GM18508 (cell line): ENCODE results near the gene PARVB.

Source experiments
- ATAC-seq: cut with Tn5 transposase; IDR thresholded peaks from one replicate; pipeline ENCODE4 v1.9.1; 2021; ENCODE audit warnings: moderate number of reproducible peaks; ENCODE audit not compliant: insufficient read depth, unreplicated experiment

PARVB gene, protein sequence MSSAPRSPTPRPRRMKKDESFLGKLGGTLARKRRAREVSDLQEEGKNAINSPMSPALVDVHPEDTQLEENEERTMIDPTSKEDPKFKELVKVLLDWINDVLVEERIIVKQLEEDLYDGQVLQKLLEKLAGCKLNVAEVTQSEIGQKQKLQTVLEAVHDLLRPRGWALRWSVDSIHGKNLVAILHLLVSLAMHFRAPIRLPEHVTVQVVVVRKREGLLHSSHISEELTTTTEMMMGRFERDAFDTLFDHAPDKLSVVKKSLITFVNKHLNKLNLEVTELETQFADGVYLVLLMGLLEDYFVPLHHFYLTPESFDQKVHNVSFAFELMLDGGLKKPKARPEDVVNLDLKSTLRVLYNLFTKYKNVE

DNA sequence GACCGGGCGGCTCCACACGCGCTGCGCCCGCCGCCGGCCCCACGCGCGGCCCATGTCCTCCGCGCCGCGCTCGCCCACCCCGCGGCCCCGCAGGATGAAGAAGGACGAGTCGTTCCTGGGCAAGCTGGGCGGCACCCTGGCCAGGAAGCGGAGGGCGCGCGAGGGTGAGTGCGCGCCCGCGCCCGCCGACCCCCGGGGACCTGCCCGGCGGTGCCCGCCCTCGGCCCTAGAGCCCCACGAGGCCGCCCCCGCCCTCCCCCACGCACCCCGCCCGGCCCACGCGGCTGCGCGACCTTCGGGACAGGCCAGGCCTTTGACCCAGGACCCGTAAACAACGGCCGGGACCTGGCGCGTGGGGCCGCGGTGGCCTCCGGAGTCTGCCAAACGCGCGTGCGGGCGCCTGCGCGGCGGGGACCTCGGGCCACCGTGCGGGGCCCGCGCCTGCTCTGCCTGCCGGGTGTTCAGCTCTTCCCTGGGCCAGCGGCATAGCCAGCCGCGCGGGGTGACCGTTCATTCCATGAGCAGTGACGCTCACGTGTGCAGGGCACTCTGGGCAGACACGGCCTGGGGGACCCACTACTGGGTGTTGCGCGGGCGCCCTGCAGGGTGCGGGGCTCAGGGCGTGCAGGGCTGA, at the start of gene PARVB:
TSS of gene PARVB (plus strand) at position 15 of the 634 bp plus-strand sequence. CDS start at position 53, 38 bp downstream.
- no peak for ATAC-seq

DNA sequence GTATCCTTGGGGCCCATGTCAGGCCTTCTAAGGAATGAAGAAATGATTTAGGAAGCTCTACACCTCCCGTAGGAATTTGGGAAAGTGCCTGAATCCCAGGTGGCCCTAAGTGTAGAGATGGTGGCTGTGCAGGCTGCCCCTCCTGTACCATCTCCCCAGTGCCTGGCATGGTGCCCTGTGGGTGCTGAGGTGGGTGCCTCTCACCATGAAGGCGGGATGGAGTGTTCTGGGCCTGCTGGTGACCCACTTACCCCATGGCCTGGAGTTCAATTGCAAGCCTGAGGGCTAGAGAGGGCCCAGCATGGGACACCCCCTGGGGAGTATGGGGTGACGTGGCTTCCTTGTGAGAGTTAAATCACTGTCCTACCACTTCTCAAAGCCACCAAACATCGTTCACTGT, 49.1 kb upstream of the PARVB start:
- ATAC-seq = no peak

DNA sequence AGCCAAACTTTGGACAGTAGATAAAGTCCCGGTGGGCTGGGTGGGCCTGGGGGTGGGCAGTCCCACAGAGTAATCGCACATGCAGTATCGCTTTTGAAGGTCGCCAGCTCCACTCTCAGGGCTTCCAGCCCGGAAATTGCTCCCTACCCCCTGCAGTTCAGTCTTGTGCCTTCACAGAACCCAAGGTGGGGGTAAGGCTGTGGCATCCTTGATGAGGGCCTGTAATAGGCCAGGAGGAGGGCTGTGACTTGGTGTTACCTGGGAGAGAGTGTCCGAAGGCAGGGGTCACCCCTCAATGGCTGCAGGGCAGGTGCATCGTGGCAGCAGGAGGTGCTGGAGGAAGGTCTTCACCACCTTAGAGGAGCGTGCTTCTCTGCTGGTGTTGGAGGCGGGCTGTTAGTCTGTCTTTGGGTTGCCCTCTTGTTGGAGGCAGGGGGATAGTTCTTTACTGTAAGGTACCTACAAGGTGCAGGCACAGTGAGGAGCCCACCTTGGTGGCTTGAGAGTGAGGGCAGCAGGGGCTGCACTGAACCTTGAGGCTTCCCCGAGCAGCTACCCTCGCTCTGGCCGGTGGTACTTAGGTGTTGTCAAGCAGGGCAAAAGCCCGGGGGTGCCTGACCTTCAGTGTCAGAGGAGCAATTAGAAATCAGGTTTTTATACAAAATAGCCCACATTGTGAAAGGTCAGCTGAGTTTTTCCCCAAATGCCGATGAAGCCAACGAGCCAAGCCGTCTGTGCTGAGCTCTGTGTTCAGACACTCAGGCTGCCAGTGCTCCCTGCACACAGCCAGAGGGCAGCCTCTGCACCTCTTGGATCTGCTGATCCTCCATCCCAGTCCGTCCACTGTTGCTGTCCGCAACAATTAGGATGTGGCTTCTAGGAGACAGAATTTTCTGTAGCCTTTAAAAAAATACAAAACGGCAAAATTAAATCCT, 47.0 kb upstream of the PARVB start:
- no peak for ATAC-seq

DNA sequence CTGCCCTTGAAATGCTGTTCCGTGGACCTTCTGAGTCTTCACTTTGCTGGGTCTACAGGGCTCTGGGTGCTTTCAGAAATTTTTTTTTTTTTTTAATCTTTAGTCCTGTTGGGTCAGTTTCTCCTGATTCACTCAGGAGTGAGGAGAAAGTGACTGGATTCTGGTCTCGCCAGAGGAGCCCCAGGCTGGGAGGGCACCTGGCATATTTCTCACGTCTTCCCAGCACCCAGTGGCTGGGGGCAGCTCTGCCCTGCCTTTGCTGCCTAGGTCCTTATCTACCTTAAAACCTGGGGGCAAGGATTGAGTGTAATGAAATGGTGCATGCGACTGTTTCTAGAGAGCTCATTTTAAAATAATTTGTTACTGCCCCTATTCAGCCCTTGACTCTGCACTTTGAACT, 45.5 kb upstream of the PARVB start:
- ATAC-seq = no peak

DNA sequence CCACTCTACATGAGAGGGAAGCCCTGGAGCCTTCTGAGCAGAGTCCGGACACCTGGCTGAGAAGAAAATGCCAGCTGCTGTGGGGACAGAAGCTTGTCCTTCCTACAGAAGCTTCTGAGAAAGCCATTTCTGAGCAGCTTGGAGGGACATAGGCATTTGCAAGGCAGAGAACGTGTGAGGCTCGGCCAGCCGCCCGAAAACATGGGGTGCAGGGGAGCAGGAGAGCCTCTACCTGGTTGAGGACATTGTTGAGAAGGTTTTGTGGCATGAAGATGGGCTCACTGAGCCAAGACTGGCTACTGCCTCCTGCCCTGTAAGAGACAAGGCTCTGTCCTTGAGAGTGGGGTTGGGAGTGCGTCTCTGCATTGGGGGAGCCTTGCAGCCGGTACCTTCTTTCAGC, 43.5 kb upstream of the PARVB start:
- ATAC-seq = no peak

DNA sequence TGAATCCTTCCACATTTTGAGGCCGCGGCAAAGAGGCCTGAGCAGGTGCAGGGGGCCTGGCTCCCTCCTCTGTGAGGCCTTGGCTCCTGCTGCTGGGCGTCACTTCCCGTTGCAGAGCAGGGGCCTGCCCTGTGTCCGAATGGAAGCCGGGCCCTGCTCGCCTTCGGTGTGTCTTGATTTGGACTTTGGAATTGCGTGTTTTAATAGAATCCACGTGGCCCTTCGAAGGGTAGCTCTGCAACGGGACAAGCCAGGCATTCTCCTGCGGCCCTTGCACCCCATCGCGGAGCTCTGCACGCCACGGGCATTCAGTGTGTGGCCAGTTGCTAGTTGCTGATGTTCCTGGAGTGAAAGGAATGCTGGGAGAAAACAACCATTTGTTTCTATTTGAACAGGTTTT, 43.1 kb upstream of the PARVB start:
- no peak for ATAC-seq

DNA sequence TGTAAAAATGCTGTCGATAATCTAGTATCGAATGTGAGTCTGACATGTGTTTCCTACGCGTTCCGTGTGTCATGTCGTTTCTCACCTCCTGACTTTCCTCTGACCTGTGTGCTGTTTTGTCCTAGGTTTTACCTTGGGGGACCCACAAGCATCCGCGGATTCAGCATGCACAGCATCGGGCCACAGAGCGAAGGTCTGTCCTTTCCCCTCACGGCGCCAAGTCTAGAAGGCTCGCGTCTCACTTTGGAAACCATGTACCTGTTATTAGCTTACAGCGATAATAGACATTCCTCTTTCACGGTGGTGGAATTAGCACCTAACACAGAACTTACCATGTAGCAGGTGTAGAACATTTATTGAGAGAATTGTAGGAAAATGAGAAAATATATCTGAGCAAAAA, 40.3 kb upstream of the PARVB start:
- ATAC-seq = no peak

DNA sequence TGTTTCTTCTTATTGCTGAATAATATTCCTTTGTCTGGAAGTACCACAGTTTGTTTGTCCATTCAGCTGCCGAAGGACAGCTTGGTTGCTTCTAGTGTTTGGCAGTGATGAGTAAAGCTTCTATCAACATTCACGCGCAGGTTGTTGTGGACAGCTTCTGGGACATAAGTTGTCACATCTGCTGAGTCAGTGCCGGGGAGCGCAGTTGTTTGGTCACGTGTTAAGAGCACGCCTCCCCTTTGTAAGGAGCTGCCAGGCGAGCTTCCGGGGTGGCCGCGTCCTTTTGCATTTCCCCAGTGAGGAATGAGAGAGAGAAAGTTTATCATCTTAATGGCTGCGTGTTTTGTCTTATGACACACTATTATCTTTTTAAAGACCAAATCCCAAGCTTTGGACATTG, 38.6 kb upstream of the PARVB start:
- no peak for ATAC-seq

DNA sequence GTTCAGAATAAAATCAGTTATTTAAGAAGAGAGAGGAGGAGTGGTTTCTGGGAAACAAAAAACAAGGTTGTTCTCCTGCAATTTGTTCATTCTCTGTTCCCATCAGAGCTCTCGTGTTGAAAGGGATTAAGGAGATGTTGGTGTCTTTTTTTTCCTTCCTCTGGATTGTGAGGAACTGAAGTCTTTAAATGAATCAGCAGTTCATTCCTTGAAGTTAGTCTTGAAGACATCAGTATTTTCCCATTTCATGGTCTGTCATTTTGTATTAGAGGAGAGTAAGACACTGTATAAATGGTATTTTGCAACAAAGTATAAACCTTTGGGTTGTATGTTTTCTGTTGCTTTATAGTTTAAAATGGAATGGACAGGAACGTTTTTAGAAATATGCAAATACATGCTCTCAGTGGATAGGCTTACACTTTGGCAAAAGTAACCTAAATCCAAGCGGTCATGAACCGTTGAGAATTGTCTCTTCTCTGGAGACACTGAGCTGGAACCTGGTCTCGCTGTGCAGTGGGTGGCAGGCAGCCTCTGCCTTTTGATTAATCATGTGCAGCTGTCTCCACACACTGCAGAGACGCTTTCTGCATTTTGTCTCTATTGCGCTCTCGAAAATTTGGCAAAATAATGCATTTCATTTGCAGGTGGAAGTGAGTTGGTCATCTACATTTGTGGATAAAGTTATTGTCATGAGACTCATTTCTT, 35.8 kb upstream of the PARVB start:
- no peak for ATAC-seq

DNA sequence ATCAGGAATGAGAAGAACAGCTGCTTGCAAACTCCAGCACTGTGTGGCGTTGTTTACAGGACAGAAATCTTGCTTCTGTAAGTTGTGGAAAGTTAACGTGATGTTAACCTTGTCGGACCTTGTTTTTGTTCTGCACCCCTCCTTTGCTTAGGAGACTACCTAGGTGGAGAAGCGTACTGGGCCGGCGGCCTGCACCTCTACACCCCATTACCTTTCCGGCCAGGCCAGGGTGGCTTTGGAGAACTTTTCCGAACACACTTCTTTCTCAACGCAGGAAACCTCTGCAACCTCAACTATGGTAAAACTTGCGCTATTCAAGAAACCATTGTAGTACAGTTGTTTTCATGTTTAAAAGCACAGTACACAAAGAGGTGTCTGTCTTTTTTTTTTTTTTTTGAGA, 35.1 kb upstream of the PARVB start:
- no peak for ATAC-seq

DNA sequence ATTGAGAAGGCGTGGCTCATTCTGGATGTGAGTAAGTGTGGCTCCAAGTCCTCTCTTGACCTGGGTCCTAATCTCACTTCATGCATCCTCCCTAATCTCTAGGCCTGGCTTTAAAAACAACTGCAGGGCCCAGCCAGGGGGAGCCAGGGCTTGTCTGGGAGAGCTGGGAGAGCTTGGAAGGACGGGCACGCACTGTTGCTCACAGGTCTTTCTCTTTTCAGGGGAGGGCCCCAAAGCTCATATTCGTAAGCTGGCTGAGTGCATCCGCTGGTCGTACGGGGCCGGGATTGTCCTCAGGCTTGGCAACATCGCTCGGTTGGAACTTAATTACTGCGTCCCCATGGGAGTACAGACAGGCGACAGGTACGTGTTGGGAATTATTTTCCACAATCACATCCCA, 34.1 kb upstream of the PARVB start:
- ATAC-seq = no peak

DNA sequence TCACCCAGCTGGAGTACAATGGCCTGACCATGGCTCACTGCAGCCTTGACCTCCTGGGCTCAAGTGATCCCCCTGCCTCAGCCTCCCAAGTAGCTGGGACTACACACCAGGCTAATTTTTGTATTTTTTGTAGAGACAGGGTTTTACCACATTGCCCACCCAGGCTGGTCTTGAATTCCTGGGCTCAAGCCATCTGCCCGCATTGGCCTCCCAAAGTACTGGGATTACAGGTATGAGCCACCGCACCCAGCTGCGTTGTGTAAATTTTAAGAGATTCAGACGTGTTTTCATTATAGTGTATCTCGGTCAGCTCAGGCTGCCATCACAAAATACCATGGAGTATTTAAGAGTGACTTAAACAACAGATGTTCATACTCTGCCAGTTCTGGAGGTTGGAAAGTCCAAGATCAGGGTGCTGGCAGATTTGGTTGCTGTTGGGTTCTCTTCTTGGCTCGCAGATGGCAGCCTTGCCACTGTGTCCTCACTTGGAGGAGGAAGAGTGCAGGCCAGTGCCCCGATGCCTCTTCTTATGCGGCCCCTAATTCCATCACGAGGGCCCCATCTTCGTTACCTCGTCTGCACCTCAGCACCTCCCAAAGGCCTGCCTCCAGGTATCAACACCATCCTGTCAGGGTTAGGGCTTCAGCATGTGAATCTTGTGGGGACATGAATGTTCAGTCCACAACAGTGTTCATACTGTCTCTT, 32.6 kb upstream of the PARVB start:
- ATAC-seq = no peak

DNA sequence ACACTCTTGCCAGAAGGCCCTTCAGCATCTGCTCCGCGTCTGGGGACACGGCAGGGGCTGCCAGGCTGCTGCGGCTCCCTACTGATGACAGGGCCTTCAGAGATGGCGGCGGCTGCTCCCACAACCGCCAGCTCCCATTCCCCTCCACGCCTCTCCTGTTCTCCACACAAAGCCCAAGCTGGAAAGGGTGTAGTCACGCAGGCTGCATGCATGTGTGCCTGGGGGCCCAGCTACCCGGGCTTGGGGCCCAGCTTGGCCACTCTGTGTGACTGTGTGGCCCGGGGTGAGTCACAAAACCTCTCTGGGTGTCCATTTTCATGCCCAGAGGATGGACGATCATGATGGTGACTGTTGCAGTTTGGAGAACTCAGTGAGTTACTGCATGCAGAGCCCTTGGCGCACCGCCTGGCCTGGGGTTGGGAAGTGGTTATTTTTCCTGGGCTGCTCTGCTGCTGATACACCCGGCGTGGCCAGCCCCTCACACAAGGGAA, 31.7 kb upstream of the PARVB start:
- ATAC-seq = no peak

DNA sequence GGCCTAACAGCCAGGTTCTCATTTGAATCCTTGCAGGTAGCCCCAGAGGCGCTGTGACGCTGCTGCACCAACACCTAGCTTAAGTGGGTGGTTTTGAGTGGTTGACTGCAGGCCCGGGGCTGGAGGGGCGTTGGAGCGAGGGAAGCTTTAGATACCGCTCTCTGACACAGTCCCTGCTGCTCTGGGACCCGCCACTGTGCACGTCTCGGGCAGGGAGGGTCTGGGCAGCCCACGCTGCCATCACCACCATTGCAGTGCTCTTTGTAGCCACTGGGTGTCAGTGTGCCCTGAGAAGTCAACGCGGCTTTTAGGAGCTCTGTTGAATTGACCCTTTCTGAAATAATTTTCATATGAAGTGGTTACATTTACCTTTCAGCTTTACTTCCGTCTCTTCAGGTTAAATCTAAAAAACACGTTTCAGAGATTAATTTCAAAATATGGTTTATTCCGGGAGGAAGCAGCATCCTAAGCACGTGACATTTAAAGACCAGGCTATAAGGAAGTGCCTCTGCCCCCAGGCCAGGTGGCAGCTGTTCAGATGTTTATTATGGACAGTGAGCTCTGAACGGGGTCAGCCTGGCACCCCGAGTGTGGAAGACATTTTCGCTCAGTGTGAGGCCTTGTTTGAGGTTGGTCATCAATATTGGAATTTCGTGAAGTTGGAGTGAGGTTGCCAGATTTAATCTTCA, 30.9 kb upstream of the PARVB start:
- ATAC-seq = no peak

DNA sequence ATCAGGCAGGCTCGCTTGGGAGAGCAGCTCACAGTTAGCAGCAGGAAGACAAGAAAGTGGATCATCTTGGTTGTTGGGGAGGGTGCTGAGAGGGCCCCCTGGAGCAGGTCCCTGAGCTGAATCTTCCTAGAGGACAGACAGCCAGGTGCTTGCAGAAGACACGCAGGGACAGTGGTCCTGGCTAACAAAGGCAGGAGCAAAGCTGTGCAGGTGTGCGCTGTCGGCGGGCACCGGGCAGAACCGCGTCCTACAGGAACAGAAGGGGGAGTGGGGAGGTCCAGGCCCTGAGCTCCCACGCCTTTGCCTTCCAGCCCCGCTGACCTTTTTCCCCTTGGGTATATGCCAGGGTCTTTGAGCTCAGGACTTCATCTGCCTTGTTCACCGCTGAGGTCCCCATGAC, 30.1 kb upstream of the PARVB start:
- no peak for ATAC-seq

DNA sequence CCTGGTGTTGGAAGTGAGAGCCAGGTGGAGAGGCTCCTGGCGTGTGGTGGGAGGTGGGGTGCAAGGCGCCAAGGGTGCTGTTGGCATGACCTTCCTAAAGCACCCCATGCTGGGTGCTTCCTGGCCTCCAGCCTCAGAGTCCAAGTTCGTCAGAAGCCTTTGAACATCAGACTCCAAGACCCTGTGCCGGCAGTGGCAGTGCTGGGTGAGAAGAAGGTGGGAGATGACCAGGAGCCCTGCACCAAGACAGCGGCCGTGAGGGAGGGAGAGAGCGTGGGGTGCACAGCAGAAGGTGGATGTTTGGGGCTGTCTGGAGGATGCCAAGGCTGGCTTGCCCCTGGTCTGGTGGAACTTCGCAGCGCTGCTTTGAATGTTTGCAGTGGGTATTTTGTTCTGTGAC, 29.7 kb upstream of the PARVB start:
- no peak for ATAC-seq

DNA sequence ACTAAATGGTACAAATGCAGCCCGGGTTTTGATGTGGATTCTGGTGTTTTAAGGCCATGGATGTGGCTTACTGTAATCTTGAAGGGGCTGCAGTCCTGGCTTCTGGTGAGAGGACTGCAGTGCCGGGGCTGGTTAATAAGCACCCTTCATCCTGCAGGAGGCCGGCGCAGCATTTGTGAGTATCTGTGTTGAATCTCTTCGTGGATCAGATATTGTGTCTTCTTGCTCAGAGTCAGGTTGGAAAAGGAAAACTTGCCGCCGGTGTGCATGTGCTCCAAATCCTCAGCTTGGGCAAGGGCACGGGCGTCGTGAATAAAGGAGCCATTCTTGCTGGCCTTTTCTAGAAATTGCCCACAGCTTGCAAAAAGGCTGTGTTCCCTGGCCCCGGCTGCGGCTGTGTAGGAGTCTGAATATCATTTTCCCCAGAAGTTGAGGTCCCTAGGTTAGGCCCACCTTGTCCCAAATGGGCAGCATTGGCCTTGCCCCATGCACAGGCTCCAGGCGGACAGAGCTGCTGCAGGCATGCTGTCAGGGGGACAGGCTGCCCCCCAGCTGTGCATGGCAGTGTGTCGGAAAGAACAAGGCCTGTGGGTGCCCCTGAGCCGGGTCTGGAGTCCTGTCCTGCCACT, 28.9 kb upstream of the PARVB start:
- ATAC-seq = no peak

DNA sequence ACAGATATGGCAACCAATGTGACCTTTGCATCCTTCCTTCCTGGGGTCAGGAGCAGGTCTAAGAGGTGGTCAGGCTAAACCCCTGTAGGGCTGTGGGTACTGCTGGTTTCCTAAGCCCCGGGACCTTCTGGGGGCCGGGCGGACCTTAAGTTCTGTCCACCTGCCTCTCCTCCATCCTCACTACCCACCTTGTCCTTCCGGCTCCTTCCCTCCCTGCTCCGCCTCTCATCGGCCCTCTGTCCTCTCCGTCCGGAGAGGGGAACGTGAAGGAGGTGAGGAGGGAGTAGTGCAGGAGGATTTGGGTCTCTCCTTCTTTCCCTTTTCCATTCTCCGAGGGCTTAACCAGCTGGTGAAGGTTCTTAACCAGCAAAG, 28.3 kb upstream of the PARVB start:
- no peak for ATAC-seq
